Thyroid gland (tissue), 4 donors: ENCODE results near the gene GGT5. TPM values are rescaled to one million over a fixed set of nuclear protein-coding genes. Genes with fewer than 3 reads are reported as not detected.

Source experiments
- DNase-seq, 2 donors: peaks; one replicate each; pipeline ENCODE4 v3.0.0-alpha.2; 2019
- H3K27ac ChIP-seq, 3 donors: fragments of 200-600 bp; sonication (generic); 1 replicate in 2 of 3; 2 replicates in 1 of 3; pipeline ENCODE4 v1.5.1; 2016 to 2019; ENCODE audit warnings: mild to moderate bottlenecking in 1 of 3, moderate library complexity in 1 of 3
- H3K27me3 ChIP-seq: fragments of 200-600 bp; sonication (generic); one replicate; pipeline ENCODE4 v1.5.1; 2019
- H3K36me3 ChIP-seq, 2 donors: fragments of 200-600 bp; sonication (generic); one replicate each; pipeline ENCODE4 v1.5.1; 2016 to 2019
- H3K4me1 ChIP-seq, 2 donors: fragments of 200-600 bp; sonication (generic); one replicate each; pipeline ENCODE4 v1.5.1; 2017 to 2019
- H3K4me3 ChIP-seq, 3 donors: fragments of 200-600 bp; sonication (generic); replicated peaks in 1 of 3; 1 replicate in 2 of 3; 2 replicates in 1 of 3; pipeline ENCODE4 v1.5.1; 2016; ENCODE audit warnings: mild to moderate bottlenecking in 1 of 3
- H3K9me3 ChIP-seq: fragments of 200-600 bp; sonication (generic); one replicate; pipeline ENCODE4 v1.5.1; 2017
- POLR2A ChIP-seq, 2 donors: fragments of 450-650 bp; IDR thresholded peaks; one replicate each; pipeline ENCODE4 v1.6.1; 2017; ENCODE audit warnings: antibody characterized with exemption in 2 of 2, mild to moderate bottlenecking in 2 of 2, moderate library complexity in 1 of 2
- WGBS, 2 donors: methylation state at CpG; one replicate each; pipeline ENCODE4 v1.1.5; 2017; 5-methylcytosine and 5-hydroxymethylcytosine counted together
- intact Hi-C: fragments of 100-400 bp; cut with DNase I; formaldehyde crosslinking; loops from one replicate; pipeline ENCODE4 v1.15.1; 2023
- total RNA-seq, 4 donors: library from RNA; depleted of rRNA; stranded (reverse); fragments of >200 nt; gene quantifications; one replicate each; pipeline ENCODE4 v1.2.3, GENCODE V29; 2016
- TF ChIP-seq, protein P1 (sequence below), 6 experiments: fragments of 200-600 bp in 3 of 6; fragments of 450-650 bp in 3 of 6; sonication (generic) in 3 of 6; IDR thresholded peaks; one replicate each; pipeline ENCODE4 v1.5.1; 2016 to 2019; ENCODE audit warnings: antibody characterized with exemption in 6 of 6, mild to moderate bottlenecking in 2 of 6, inconsistent platforms in 1 of 6, moderate library complexity in 1 of 6

Gene GGT5
- total RNA-seq, 4 donors from 2014 or later = 59.0 to 99.3 (median 86.3) TPM

DNA sequence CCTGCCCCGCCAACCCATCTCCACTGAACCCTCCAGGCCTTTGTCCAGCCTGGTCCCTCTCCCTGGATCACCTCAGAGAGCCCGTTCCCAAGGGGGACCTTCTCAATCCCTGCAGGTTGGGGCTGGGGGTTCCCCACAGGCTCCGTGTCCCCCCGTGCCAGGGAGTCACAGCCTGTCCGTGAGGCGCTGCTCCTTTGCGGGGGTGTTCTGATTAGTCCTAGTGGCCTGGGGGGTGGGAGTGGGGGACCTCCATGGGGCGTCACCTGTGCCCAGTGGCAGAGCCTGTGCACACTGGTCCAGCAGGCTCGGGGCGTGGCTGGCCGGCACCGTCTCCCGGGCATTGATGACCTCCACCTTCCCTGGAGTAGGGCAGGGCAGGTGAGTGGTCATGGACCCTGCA is 11.6 kb downstream of the GGT5 start:
- no peaks in the 10 kb centered on the region for H3K9me3 ChIP-seq
- H3K4me3 ChIP-seq = no peak overlapping the region
- WGBS, 2 donors = 91 to 100% methylated on average over 1 to 7 of the region's 13 CpGs
- no peaks in the 10 kb centered on the region for H3K36me3 ChIP-seq
- H3K27ac ChIP-seq = no peak overlapping the region
- no peak for DNase-seq
- intact Hi-C loops = no loop called here
- peaks cover 10 to 28% of the 10 kb centered on the region in 2 donors for H3K4me1 ChIP-seq
- H3K27me3 ChIP-seq = no peaks in the 10 kb centered on the region
- no peak for TF ChIP-seq POLR2A (IDR thresholded peaks at IDR 0.05)

DNA sequence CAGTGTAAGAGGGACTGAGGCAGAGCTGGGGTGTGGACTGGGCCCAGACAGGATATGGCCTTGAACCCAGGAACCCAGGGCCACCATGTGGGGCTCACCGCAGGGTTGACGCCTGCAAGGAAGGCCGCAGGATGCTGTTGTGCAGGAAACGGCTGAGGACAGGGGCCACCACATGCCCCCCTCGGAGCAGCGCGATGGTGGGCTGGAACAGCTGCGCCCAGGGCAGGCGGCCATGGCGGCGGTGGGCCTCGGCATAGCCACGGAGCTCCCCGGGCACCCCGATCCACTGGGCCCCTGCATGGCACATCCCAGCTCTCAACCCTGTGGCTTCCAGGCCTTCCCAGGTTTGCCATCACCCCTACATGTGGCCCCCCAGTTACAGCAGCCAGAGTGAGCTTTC is 12.2 kb downstream of the GGT5 start:
- H3K4me3 ChIP-seq = no peak overlapping the region
- H3K27ac ChIP-seq = no peak overlapping the region
- H3K4me1 ChIP-seq = peaks cover 10 to 28% of the 10 kb centered on the region in 2 donors
- intact Hi-C loops = no loop called here
- no peaks in the 10 kb centered on the region for H3K27me3 ChIP-seq
- no peak for DNase-seq
- no peaks in the 10 kb centered on the region for H3K9me3 ChIP-seq
- H3K36me3 ChIP-seq = no peaks in the 10 kb centered on the region
- TF ChIP-seq POLR2A (IDR thresholded peaks at IDR 0.05) = no peak
- TF ChIP-seq, protein P1, sequence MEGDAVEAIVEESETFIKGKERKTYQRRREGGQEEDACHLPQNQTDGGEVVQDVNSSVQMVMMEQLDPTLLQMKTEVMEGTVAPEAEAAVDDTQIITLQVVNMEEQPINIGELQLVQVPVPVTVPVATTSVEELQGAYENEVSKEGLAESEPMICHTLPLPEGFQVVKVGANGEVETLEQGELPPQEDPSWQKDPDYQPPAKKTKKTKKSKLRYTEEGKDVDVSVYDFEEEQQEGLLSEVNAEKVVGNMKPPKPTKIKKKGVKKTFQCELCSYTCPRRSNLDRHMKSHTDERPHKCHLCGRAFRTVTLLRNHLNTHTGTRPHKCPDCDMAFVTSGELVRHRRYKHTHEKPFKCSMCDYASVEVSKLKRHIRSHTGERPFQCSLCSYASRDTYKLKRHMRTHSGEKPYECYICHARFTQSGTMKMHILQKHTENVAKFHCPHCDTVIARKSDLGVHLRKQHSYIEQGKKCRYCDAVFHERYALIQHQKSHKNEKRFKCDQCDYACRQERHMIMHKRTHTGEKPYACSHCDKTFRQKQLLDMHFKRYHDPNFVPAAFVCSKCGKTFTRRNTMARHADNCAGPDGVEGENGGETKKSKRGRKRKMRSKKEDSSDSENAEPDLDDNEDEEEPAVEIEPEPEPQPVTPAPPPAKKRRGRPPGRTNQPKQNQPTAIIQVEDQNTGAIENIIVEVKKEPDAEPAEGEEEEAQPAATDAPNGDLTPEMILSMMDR (IDR thresholded peaks at IDR 0.05) = no peak
- WGBS, 2 donors = 92 to 96% methylated on average over 14 to 15 of the region's 15 CpGs

DNA sequence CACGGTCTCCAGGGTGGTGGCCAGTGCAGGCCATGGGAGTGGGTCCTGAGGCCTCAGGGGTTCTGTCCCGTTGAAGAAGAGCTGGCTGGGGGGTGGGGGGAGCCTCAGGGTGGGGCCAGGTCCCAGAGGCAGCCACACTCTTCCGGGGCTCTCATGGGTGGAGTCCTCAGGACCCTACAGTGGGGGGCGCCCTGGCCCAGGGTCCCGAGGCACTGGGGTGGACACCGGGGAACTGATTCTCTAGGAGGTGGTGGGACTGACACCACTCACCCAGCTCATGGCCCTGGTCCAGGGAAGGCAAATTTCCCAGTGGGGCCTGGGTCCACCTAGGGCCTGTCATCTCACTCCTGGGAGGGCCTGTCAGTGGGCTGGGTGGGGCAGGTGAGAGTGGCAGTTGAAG is 12.8 kb downstream of the GGT5 start:
- intact Hi-C loops = no loop called here
- DNase-seq = no peak
- 100% methylated on average over 3 of the region's 6 CpGs; no CpG with 5 or more reads in 1 of the 2 donors for WGBS, 2 donors
- Histone ChIP-seq H3K27me3 (no peaks in the 10 kb centered on the region), H3K4me3 (no peak overlapping the region), H3K9me3 (no peaks in the 10 kb centered on the region), H3K27ac (no peak overlapping the region), H3K4me1 (peaks cover 10 to 28% of the 10 kb centered on the region in 2 donors), H3K36me3 (no peaks in the 10 kb centered on the region)
- no peak for TF ChIP-seq POLR2A (IDR thresholded peaks at IDR 0.05)
- TF ChIP-seq, protein P1 (IDR thresholded peaks at IDR 0.05) = no peak

DNA sequence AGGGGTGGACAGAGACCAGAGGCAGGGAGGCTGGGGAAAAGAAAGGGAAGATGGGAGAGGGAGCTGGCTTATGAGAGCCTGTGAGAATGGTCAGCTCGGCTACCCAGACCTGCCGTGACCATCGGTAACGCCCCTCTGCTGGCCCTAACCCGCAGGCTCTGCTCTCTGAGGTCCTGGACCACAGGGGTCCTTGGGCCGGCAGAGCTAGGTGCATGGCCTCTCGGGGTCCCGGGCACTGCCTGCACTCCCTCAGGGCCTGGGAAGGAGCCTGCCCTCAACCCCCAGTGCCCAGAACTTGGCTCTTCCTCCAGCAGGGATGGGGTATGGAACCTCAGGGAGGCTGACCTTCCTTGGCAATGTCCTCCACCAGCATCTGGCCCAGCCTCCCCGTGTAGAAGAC is 13.2 kb downstream of the GGT5 start:
- H3K4me3 ChIP-seq = no peak overlapping the region
- intact Hi-C loops = no loop called here
- no peaks in the 10 kb centered on the region for H3K9me3 ChIP-seq
- no peaks in the 10 kb centered on the region for H3K36me3 ChIP-seq
- H3K27ac ChIP-seq = no peak overlapping the region
- DNase-seq = no peak
- H3K27me3 ChIP-seq = no peaks in the 10 kb centered on the region
- peaks cover 10 to 28% of the 10 kb centered on the region in 2 donors for H3K4me1 ChIP-seq
- WGBS, 2 donors = 89 to 95% methylated on average over 4 to 6 of the region's 9 CpGs
- TF ChIP-seq, protein P1 (IDR thresholded peaks at IDR 0.05) = no peak
- no peak for TF ChIP-seq POLR2A (IDR thresholded peaks at IDR 0.05)

DNA sequence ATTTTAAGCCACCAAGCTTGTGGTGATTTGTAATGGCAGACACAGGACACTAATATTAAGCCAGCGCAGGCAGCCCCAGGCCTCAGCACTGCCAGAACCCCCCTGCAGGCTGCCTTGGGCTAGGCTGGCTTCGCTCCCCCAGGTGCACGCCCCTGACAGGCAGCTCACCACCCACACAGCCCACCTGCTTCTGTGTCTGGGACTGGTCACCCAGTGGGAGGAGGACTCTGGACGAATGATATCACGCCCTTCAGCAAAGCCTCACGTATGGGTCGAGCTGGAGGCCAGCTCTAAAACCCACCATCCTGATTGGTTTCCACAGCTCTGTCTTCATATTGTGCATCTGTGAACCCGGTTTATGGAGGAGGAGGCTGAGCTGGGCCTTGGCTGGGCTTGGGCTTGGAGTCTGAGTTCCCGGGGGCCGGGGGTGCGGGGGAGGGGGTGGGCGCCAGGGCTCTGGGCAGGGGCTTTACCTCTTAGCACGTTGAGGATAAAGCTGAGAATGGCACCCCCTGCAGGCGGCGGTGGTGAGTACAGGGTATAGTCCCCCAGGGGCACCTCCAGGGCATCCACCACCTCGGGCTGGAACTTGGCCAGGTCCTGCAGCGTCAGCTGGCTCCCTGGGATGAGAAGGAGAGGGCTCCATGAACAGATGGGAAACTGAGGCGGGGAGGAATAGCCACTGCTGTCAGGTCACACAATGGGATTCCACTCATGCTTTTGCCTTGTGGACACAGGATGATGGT is 13.8 kb downstream of the GGT5 start:
- Histone ChIP-seq H3K4me3 (no peak overlapping the region), H3K36me3 (peaks cover 5 to 6% of the 10 kb centered on the region in 2 donors), H3K4me1 (peaks cover 10 to 28% of the 10 kb centered on the region in 2 donors), H3K27ac (no peak overlapping the region), H3K9me3 (no peaks in the 10 kb centered on the region), H3K27me3 (no peaks in the 10 kb centered on the region)
- TF ChIP-seq, protein P1 (IDR thresholded peaks at IDR 0.05) = peak in 1 of 6 experiments; percentile 23
- TF ChIP-seq POLR2A (IDR thresholded peaks at IDR 0.05) = no peak
- intact Hi-C loops = no loop called here
- peak; percentile 30 to 36 for DNase-seq
- 60 to 75% methylated on average over 10 to 18 of the region's 18 CpGs for WGBS, 2 donors
